ENCODE measurements around the gene BTBD10. TPM values are rescaled to one million over a fixed set of nuclear protein-coding genes. Genes with fewer than 3 reads are reported as not detected.
"Not testable (repeated sequence)": the region's sequence is repeated elsewhere in the genome, so short reads cannot be mapped to it uniquely, and the experiment has no call there.

The BTBD10 gene
- total RNA-seq, 1 donor from 2014 or later, result 70.7 TPM

DNA sequence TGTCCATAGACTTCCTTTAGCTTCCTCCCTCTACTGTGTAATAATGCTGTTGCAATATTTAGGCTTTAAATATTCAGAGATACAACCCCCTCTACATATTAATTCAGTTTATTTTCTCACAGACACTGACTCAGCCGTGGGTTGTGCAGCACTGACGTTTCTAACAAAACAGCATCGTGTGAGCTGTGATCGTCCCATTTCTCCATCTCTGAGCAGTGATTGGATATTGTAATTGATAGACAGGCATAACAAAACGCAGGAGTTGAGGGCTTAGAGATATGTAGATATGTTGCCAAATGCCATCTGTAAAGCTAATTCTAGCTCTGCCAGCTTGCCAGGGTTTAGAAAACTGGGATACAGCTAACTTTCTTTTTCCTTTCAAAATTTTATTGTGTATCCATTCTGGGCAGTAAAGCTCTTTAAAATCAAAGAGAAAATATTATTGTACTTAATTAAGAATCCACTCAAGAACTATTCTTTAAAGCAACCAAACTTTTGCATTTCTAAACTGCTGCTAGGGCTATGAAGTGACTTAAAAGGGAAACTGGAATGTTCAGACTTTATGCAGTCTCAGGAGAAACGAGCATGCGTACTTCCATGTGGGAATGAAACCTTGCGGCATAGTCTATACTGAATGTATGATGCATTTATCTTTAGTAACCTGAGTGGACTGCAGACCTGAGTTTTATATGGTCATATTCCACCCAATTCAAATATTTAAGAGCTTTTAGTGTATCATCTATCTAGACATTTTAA is 22.7 kb downstream of the BTBD10 start:
- TF ChIP-seq CTCF (IDR thresholded peaks at IDR 0.05; ENCODE audit: insufficient read depth, low read length, poor library complexity, severe bottlenecking), result no peak
- H3K27me3 ChIP-seq (ENCODE audit: control insufficient read depth, insufficient read depth, low read length), result no peaks in the 10 kb centered on the region
- H3K4me3 ChIP-seq (ENCODE audit: low read depth, low read length), result no peak overlapping the region
- peak; percentile 58 for DNase-seq (ENCODE audit: low read depth)
- no peaks in the 10 kb centered on the region for H3K36me3 ChIP-seq (ENCODE audit: control insufficient read depth, insufficient read depth, low read length)

GRCh38 chr11:13438291-13438690 is 24.7 kb downstream of the BTBD10 start:
- no peaks in the 10 kb centered on the region for H3K27me3 ChIP-seq (ENCODE audit: control insufficient read depth, insufficient read depth, low read length)
- no peak overlapping the region for H3K4me3 ChIP-seq (ENCODE audit: low read depth, low read length)
- no peak for TF ChIP-seq CTCF (IDR thresholded peaks at IDR 0.05; ENCODE audit: insufficient read depth, low read length, poor library complexity, severe bottlenecking)
- H3K36me3 ChIP-seq (ENCODE audit: control insufficient read depth, insufficient read depth, low read length), result no peaks in the 10 kb centered on the region
- DNase-seq (ENCODE audit: low read depth), result no peak

DNA sequence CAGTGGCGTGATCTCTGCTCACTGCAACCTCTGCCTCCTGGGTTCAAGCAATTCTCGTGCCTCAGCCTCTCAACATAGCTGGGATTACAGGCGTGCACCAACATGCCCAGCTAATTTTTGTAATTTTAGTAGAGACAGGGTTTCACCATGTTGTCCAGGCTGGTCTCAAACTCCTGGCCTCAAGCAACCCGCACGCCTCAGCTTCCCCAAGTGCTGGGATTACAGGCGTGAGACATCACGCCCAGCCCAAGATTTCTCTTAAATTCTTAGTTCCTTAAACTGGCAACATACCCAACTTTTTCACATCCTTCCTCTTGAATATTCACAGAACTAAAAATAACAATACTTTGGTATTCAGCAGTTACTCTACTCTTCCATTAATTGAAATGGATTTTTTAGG is 26.2 kb downstream of the BTBD10 start:
- DNase-seq (ENCODE audit: low read depth); H3K27me3 ChIP-seq (ENCODE audit: control insufficient read depth, insufficient read depth, low read length); H3K4me3 ChIP-seq (ENCODE audit: low read depth, low read length); H3K36me3 ChIP-seq (ENCODE audit: control insufficient read depth, insufficient read depth, low read length): not testable (repeated sequence)

DNA sequence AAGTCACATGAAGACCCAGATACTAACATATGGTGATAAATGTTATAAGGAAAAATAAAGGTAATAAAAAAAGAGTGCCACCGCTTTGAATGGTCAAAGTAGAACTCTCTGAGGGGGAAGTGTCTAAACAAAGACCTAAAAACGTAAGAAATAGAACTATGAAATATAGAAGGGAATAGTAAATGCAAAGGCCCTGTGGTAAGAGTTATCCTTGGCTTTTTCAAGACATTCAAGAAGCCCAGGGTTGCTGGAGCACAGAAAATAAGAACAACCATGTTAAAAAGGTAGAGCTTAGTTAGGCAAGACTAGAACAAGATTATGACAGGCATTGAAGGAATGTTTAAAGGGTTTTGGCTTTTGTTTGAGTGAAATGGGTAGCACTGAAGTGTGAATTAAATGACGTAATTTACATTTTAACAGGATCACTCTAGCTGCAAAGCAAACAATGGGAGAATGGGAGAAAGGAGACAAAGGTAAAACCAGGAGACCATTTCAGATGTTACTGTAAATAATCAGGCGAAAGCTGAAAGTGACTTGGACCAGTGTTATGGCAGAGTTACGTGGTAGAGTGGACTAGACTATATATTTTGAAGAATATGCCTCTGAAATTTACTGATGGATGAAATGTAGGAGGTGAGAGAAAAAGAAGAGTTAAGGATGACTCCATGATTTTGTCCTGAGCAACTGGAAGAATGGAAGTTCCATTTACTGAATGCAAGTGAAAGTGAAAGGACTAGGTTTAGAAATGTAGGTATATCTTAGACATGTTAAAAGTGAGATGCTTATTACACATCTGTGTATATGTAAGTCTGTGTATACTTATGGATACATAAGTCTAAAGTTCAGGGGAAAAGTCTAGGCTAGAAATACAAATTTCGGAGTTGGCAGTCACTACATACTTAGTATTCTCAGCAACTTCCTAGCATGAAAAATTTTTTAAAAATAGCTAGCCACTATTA is 28.5 kb downstream of the BTBD10 start:
- Histone ChIP-seq H3K36me3 (ENCODE audit: control insufficient read depth, insufficient read depth, low read length) (no peaks in the 10 kb centered on the region), H3K27me3 (ENCODE audit: control insufficient read depth, insufficient read depth, low read length) (no peaks in the 10 kb centered on the region), H3K4me3 (ENCODE audit: low read depth, low read length) (no peak overlapping the region)
- DNase-seq (ENCODE audit: low read depth), result peak; percentile 78
- no peak for TF ChIP-seq CTCF (IDR thresholded peaks at IDR 0.05; ENCODE audit: insufficient read depth, low read length, poor library complexity, severe bottlenecking)

DNA sequence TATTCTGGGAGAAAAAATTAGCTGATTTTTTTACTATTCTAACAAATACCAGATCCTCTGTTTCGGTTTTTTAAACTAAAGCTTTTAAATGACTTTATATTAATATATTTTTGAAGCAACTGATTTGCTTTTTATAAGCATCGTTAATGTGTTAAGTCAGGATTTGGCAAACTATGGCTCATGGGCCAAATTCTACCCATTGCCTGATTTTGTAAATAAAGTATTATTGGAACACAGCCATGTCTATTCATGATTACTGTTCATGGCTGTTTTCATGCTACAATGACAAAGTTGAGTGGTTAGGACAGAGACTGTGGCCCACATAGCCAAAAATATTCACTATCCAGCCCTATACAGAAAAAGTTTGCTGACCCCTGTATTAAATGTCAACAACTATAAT is 29.6 kb downstream of the BTBD10 start:
- Histone ChIP-seq H3K27me3 (ENCODE audit: control insufficient read depth, insufficient read depth, low read length) (no peaks in the 10 kb centered on the region), H3K36me3 (ENCODE audit: control insufficient read depth, insufficient read depth, low read length) (no peaks in the 10 kb centered on the region), H3K4me3 (ENCODE audit: low read depth, low read length) (no peak overlapping the region)
- DNase-seq (ENCODE audit: low read depth), result no peak
- no peak for TF ChIP-seq CTCF (IDR thresholded peaks at IDR 0.05; ENCODE audit: insufficient read depth, low read length, poor library complexity, severe bottlenecking)

DNA sequence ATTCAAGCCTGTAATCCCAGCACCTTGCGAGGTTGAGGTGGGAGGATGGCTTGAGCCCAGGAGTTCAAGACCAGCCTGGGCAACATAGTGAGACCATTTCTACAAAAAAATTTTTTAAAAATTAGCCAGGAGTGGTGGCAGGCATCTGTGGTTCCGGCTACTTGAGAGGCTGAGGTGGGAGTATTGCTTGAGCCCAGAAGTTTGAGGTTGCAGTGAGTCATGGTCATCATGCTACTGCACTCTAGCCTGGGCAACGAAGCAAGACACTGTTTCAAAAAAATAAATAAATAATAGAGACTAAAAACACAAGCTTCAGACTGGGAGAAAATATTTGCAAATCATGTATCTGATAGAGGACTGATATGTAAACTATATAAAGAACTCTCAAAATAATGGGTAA is 33.2 kb downstream of the BTBD10 start:
- DNase-seq (ENCODE audit: low read depth), result peak; percentile 75

More for the DNA sequence above, 33.2 kb downstream of the BTBD10 start:
- Histone ChIP-seq H3K4me3 (ENCODE audit: low read depth, low read length) (no peak overlapping the region), H3K36me3 (ENCODE audit: control insufficient read depth, insufficient read depth, low read length) (no peaks in the 10 kb centered on the region), H3K27me3 (ENCODE audit: control insufficient read depth, insufficient read depth, low read length) (no peaks in the 10 kb centered on the region)
- TF ChIP-seq CTCF (IDR thresholded peaks at IDR 0.05; ENCODE audit: insufficient read depth, low read length, poor library complexity, severe bottlenecking), result no peak

Data from kidney epithelial cell (primary cell).